GM12801 (cell line): ENCODE results near the gene DLG2.

Experiments
- CTCF ChIP-seq: IDR thresholded peaks from one replicate; pipeline ENCODE4 v1.5.1; 2011; ENCODE audit warnings: control low read depth; ENCODE audit not compliant: insufficient read length; ENCODE audit errors: extremely low read depth

The DLG2 gene

DNA sequence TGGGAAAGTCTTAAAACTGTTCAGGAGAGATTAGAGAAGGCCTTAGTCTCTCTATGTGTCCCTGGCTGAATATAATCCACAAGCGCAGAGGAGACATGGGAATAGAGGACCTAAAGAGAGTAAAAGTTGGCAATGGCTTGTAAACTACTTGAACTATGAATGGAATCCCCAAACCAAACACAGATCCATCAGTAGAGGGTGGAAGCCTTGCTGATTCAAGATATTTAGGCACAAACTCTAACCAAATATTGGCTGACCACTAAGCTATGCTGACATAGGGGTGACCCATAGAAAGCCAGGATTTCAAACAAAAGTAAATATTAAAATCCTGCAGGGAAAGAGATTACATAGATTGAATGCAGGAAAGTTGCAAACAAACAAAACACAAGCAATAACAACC is 439.2 kb downstream of the DLG2 start:
- no peak for TF ChIP-seq CTCF

DNA sequence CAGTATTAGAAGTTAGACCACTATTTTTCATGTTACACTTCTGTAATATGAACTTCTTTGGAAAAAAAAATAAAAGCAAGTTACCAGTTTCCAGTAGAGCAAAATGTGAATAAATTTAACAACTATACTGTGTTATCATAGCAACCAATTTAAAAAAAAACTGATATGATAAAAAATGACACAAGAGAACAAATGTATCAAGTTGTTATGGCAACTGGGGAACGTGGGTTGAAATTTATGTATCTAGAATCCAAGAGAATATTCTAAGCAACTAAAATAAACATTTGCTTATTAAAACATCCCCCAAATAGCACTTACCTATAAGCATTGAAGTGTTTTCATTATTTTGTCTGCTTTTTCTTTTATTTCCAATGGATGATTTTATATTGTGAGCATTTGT is 442.4 kb downstream of the DLG2 start:
- TF ChIP-seq CTCF, result no peak

DNA sequence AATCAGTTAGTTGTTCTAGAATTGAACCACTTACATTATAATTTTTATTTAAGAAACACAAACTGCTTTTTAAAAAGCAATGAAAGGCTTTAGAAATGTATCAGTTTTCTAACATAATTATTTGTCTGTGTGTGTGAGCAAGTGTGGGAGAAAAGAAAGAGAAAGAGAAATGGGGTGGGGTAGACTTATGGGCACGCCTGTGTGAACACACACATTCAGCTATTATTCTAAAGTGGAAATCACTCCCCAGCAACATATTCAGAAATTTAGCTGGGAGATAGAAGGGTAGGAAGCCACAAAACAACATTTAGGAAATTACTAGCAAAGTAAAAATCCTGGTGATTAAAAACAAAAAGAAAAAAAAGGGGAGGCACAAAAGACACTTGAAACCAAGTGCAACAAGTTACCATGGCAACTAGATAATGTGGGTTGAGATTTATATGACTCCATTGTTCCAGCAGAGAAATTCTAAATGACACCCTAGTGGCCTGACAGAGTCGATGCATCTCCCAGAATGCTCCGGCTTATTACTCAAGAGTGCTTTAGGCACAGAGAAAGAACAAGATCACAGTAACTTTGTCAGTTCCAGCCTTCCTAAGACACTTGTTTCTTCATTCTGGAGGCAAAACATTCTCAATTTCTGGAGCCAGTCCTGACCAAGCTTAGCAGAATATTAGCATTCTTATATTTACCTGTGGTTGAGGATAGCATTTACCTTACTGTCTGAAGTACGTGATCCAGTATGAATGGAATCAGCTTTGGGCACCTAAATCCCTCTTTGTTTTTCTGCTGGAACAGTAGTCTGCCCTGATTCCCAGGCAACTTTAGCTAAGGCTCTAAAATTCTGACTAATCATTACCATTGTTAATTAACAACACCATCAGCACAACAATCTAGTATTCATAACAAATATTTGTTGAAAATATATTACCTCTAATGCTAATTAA is 444.4 kb downstream of the DLG2 start:
- no peak for TF ChIP-seq CTCF

- TF ChIP-seq CTCF, result no peak
These were observed 446.6 kb downstream of the DLG2 start for GRCh38 chr11:85180528-85180927.

DNA sequence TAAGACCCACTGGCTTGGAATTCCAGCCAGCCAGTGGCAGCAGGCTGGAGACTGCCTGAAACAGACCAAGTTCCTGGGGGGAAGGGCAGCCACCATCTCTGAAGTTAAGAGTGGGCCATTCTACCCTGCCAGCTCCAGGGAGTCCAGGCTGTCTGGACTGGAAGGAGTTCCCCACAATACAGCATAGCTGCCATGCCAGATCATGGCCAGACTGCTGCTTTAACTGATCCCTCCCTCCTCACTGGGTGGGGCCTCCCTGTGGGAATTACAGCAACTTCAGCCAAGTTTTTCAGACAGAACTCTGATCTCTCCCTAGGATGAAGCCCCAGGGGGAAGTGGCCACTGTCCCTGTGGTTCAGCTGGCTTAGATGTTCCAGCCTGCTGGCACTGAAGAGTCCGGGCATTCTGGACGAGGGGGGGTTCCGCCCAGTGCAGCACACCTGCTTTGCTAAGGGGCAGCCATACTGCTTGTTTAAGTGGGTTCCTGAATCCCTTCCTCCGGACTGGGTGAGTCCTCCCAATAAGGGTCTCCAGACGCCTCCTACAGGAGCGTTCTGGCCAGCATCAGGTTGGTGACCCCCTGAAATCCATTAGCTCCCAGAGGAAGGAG is 455.4 kb downstream of the DLG2 start:
- no peak for TF ChIP-seq CTCF

GRCh38 chr11:85170184-85170583 is 457.0 kb downstream of the DLG2 start:
- no peak for TF ChIP-seq CTCF

DNA sequence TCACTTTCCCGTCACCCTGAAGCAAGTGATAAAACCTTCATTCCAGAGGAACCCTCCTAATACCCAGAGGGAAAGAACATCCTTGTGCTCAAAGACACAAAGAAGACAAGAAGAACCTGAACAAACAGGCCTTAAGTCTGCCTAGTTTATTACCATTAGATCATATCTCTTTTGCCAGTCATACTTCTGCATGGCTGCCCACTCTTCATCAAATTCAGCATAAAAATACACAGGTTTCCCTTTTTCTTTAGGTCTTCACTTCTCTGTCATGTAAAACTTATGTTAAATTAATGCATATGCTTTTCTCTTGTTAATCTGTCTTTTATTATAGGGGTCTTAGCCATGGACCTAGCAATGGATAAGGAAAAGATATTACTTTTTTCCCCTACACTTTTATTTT is 459.7 kb downstream of the DLG2 start:
- TF ChIP-seq CTCF, result no peak
